Gastrocnemius medialis (tissue), 4 donors: ENCODE data around the gene CD82. TPM values are rescaled to one million over a fixed set of nuclear protein-coding genes. Genes with fewer than 3 reads are reported as not detected.

Experiments used
- ATAC-seq, 2 donors: fragments of 150-250 bp; one replicate each; pipeline ENCODE4 v1.9.1; 2016
- DNase-seq, 2 donors: peaks; one replicate each; pipeline ENCODE4 v3.0.0-alpha.2; 2019
- H3K27ac ChIP-seq, 4 donors: fragments of 200-600 bp; sonication (generic); 1 replicate in 1 of 4; 2 replicates in 3 of 4; pipeline ENCODE4 v1.5.1; 2016 to 2018; ENCODE audit warnings: mild to moderate bottlenecking in 2 of 4, moderate library complexity in 1 of 4
- H3K27me3 ChIP-seq, 3 donors: fragments of 200-600 bp; sonication (generic) in 2 of 3; 1 replicate in 1 of 3; 2 replicates in 2 of 3; pipeline versions ENCODE4 v1.5.1 to v1.6.0; 2016 to 2019; ENCODE audit warnings: mild to moderate bottlenecking in 1 of 3, moderate library complexity in 1 of 3
- H3K36me3 ChIP-seq, 2 donors: fragments of 200-600 bp; sonication (generic) in 1 of 2; one replicate each; pipeline ENCODE4 v1.5.1; 2017 to 2018
- H3K4me1 ChIP-seq, 2 donors: fragments of 200-600 bp; sonication (generic) in 1 of 2; one replicate each; pipeline ENCODE4 v1.5.1; 2016 to 2017; ENCODE audit warnings: mild to moderate bottlenecking in 2 of 2
- H3K4me3 ChIP-seq, 4 donors: fragments of 200-600 bp; sonication (generic) in 3 of 4; 1 replicate in 1 of 4; 2 replicates in 3 of 4; pipeline ENCODE4 v1.5.1; 2016 to 2019; ENCODE audit warnings: mild to moderate bottlenecking in 2 of 4
- H3K9me3 ChIP-seq, 3 donors: fragments of 200-600 bp; sonication (generic) in 2 of 3; 1 replicate in 1 of 3; 2 replicates in 2 of 3; pipeline ENCODE4 v1.5.1; 2016 to 2019
- CTCF ChIP-seq, 5 experiments: fragments of 450-650 bp in 3 of 5; fragments of 200-600 bp in 2 of 5; sonication (generic) in 2 of 5; IDR thresholded peaks in 4 of 5; conservative IDR thresholded peaks in 1 of 5; 1 replicate in 4 of 5; 2 replicates in 1 of 5; pipeline ENCODE4 v1.5.1; 2016 to 2019; ENCODE audit warnings: antibody characterized with exemption in 5 of 5, mild to moderate bottlenecking in 3 of 5, moderate library complexity in 3 of 5
- POLR2A ChIP-seq, 2 donors: fragments of 450-650 bp; IDR thresholded peaks; one replicate each; pipeline ENCODE4 v1.6.1; 2017; ENCODE audit warnings: antibody characterized with exemption in 2 of 2, mild to moderate bottlenecking in 2 of 2, moderate library complexity in 2 of 2
- in situ Hi-C, 4 donors: fragments of 200-750 bp; cut with MboI; loops; one replicate each; pipeline versions ENCODE4 v1.15.0 to v1.8.0; 2017; ENCODE audit warnings: low sequenced_read_pairs in 4 of 4
- intact Hi-C: fragments of 100-400 bp; cut with DNase I; formaldehyde crosslinking; loops from one replicate; pipeline ENCODE4 v1.15.1; 2023; ENCODE audit warnings: low total_unique reads
- total RNA-seq, 4 donors: library from RNA; depleted of rRNA; stranded (reverse); fragments of >200 nt; gene quantifications; one replicate each; pipeline versions ENCODE4 v1.1.0 to v1.2.3, GENCODE V29; 2016

The CD82 gene
- total RNA-seq, 4 donors from 2014 or later, result 4.5 to 17.5 (median 13.5) TPM

- no peak overlapping the region for H3K4me3 ChIP-seq
- H3K27me3 ChIP-seq, result no peaks in the 10 kb centered on the region
- intact Hi-C loops, result loop anchor here (1.0 to 5.0 kb wide), 5 partner anchors 107 to 486 kb away; no protein-coding TSS in a partner anchor
- H3K27ac ChIP-seq, result no peak overlapping the region
- DNase-seq, result peak in 1 of 2 donors; percentile 8
- no peaks in the 10 kb centered on the region for H3K36me3 ChIP-seq
- ATAC-seq, result no peak
- H3K4me1 ChIP-seq, result peaks cover 8 to 9% of the 10 kb centered on the region in 2 donors
- in situ Hi-C loops, result loop anchor here (5.0 to 10.0 kb wide), 3 partner anchors 103 to 291 kb away; partner anchors contain the start of gene TSPAN18 (in 1 of the 4)
- H3K9me3 ChIP-seq, result no peaks in the 10 kb centered on the region
- TF ChIP-seq POLR2A (IDR thresholded peaks at IDR 0.05) (no peak), CTCF (IDR thresholded peaks at IDR 0.05 in 4 of 5, conservative IDR thresholded peaks at IDR 0.05 in 1 of 5) (no peak)
Observed at GRCh38 chr11:44621784-44622183, 56.3 kb downstream of the CD82 start.

- in situ Hi-C loops (loop anchor here (5.0 to 10.0 kb wide), 3 partner anchors 103 to 290 kb away; partner anchors contain the start of gene TSPAN18 (in 1 of the 4)), intact Hi-C loops (loop anchor here (5.0 kb wide), 1 partner anchor 485 kb away; no protein-coding TSS in a partner anchor)
- Histone ChIP-seq H3K4me3 (no peak overlapping the region), H3K9me3 (no peaks in the 10 kb centered on the region), H3K27ac (no peak overlapping the region), H3K27me3 (no peaks in the 10 kb centered on the region), H3K4me1 (peaks cover 8 to 9% of the 10 kb centered on the region in 2 donors), H3K36me3 (no peaks in the 10 kb centered on the region)
- TF ChIP-seq CTCF (IDR thresholded peaks at IDR 0.05 in 4 of 5, conservative IDR thresholded peaks at IDR 0.05 in 1 of 5) (no peak), POLR2A (IDR thresholded peaks at IDR 0.05) (no peak)
- ATAC-seq (no peak), DNase-seq (peak in 1 of 2 donors; percentile 5)
Observed at GRCh38 chr11:44622190-44622650, 56.8 kb downstream of the CD82 start.

GRCh38 chr11:44622721-44623258 lies 57.3 kb downstream of the CD82 start:
- in situ Hi-C loops, result loop anchor here (5.0 to 10.0 kb wide), 3 partner anchors 102 to 290 kb away; partner anchors contain the start of gene TSPAN18 (in 1 of the 4)
- no peak overlapping the region for H3K27ac ChIP-seq
- no peak for TF ChIP-seq POLR2A (IDR thresholded peaks at IDR 0.05)
- TF ChIP-seq CTCF (IDR thresholded peaks at IDR 0.05 in 4 of 5, conservative IDR thresholded peaks at IDR 0.05 in 1 of 5), result no peak
- no peaks in the 10 kb centered on the region for H3K9me3 ChIP-seq
- no peak for ATAC-seq
- intact Hi-C loops, result loop anchor here (5.0 kb wide), 1 partner anchor 485 kb away; no protein-coding TSS in a partner anchor
- H3K27me3 ChIP-seq, result no peaks in the 10 kb centered on the region
- peaks cover 12 to 14% of the 10 kb centered on the region in 2 donors for H3K4me1 ChIP-seq
- no peak overlapping the region for H3K4me3 ChIP-seq
- no peak for DNase-seq
- H3K36me3 ChIP-seq, result no peaks in the 10 kb centered on the region

DNA sequence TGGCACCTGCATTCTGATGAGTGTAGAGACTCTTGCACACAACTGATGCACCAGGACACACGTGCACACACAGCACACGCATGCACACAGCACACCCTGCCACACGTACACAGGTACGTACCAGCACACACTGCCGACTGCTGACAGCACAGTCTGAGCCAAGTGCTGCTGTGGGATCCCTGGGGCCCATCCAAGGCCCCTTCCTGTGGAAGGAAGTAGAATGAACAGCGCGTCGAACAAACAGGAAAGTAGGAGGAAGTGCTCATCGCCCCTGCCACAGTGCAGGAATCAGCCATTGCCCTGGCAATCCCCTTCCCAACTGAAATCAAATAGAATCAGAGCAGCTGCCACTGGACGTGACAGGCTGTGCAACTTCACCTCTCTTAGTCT lies 57.9 kb downstream of the CD82 start:
- Histone ChIP-seq H3K9me3 (no peaks in the 10 kb centered on the region), H3K27me3 (no peaks in the 10 kb centered on the region), H3K36me3 (no peaks in the 10 kb centered on the region), H3K4me3 (no peak overlapping the region), H3K4me1 (peaks cover 18 to 20% of the 10 kb centered on the region in 2 donors), H3K27ac (peak overlapping the region in 2 of 4 donors; percentile 38 to 57)
- in situ Hi-C loops, result loop anchor here (5.0 to 10.0 kb wide), 3 partner anchors 101 to 289 kb away; partner anchors contain the start of gene TSPAN18 (in 1 of the 4)
- DNase-seq (peak in 1 of 2 donors; percentile 8), ATAC-seq (no peak)
- TF ChIP-seq POLR2A (IDR thresholded peaks at IDR 0.05), result no peak
- no peak for TF ChIP-seq CTCF (IDR thresholded peaks at IDR 0.05 in 4 of 5, conservative IDR thresholded peaks at IDR 0.05 in 1 of 5)
- intact Hi-C loops, result loop anchor here (5.0 kb wide), 1 partner anchor 484 kb away; no protein-coding TSS in a partner anchor
